Mammary epithelial cell (primary cell): ENCODE results near the gene NAPA.

Experiments used
- CTCF ChIP-seq, 2 donors: IDR thresholded peaks in 1 of 2; conservative IDR thresholded peaks in 1 of 2; 2 replicates each; pipeline ENCODE4 v1.5.1; 2011 to 2012; ENCODE audit warnings: inconsistent platforms in 2 of 2, low read length in 2 of 2, mild to moderate bottlenecking in 2 of 2, control low read depth in 1 of 2, low read depth in 1 of 2; ENCODE audit not compliant: insufficient read depth in 1 of 2; ENCODE audit errors: extremely low read depth in 1 of 2
- EZH2 ChIP-seq: IDR thresholded peaks from 2 replicates; pipeline ENCODE4 v1.6.1; 2012; ENCODE audit warnings: low read length, inconsistent platforms, borderline replicate concordance

DNA sequence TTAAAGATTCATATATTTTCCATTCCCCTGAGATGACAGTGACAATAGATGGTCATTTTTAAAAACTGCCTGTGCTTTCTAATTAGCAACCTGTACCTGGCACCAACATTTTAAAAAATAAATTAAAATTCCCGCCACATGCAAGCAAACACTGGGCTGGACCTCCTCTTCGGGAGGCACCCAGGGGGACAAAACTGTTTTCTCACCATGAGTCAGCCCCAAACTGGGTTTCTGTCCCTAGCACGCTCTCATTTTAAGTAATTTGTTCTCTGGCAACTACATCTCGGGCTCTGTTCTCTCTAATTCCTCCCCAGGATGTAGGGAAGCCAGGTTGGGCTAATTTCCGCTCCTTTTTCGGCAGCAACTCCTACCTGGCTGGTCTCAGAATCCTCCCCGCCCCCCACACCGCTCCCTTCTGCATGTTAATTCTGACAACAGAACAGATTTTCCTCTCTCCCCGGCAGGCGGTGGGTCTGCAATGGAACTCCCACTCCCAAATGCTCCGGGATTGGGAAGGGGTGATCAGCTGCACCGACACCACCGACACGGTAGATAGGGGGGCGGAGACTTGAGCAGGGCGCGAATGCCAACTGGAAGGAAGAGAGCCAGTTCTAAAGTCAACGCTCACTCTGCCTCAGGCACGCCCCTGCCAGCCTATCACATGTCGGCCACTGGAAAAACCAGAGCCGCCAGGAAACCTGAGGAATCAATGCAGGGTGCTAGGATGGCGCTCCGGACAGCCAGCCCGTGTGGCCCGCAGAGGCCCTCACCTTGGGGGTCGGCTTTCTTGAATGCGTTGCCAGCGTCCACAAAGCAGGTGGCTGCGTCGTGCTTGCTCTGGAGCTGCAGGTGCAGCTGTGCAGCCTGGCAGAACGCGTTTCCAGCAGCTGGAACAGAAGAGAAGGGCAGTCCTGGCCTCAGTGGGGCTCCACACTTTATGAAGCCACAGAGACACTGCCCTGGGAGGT is 14.7 kb downstream of the NAPA start:
- TF ChIP-seq CTCF (conservative IDR thresholded peaks at IDR 0.05 in 1 of 2, IDR thresholded peaks at IDR 0.05 in 1 of 2; ENCODE audit: extremely low read depth in 1 of 2, insufficient read depth in 1 of 2, low read depth in 1 of 2, low read length in 2 of 2) = no peak
- TF ChIP-seq EZH2 = no peak
